Measurements from ENCODE around the gene PDE4B.

DNA sequence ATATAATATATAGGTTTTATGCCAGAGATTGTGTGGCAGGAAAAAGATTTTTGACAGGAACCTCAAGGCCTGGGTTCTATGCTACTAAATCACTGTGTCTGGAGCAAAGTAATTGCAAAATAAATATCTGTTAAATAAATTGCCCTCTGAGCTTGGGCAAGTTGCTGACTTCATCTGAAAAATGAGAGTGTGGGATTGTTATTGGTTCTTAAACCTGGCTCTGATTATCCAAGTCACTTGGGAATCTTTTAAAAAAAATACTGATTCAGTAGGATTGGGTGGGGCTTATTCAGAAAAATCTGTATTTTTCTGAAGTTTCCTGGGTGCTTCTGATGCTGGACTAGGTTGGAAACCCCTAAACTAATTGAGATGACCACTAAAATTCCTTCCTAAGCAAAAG, 567.1 kb downstream of the PDE4B start:
- TF ChIP-seq, protein P1, sequence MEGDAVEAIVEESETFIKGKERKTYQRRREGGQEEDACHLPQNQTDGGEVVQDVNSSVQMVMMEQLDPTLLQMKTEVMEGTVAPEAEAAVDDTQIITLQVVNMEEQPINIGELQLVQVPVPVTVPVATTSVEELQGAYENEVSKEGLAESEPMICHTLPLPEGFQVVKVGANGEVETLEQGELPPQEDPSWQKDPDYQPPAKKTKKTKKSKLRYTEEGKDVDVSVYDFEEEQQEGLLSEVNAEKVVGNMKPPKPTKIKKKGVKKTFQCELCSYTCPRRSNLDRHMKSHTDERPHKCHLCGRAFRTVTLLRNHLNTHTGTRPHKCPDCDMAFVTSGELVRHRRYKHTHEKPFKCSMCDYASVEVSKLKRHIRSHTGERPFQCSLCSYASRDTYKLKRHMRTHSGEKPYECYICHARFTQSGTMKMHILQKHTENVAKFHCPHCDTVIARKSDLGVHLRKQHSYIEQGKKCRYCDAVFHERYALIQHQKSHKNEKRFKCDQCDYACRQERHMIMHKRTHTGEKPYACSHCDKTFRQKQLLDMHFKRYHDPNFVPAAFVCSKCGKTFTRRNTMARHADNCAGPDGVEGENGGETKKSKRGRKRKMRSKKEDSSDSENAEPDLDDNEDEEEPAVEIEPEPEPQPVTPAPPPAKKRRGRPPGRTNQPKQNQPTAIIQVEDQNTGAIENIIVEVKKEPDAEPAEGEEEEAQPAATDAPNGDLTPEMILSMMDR (IDR thresholded peaks at IDR 0.05 in 2 of 3, conservative IDR thresholded peaks at IDR 0.05 in 1 of 3; ENCODE audit: insufficient read depth in 2 of 3, low read depth in 1 of 3, low read length in 3 of 3) = no peak
- TF ChIP-seq EWSR1 (IDR thresholded peaks at IDR 0.05; ENCODE audit: borderline replicate concordance, low read depth, partially characterized antibody) (no peak), SP2 (IDR thresholded peaks at IDR 0.05; ENCODE audit: extremely low read depth, low read depth, low read length, poor library complexity, severe bottlenecking) (no peak), SP1 (CRISPR knock-in tag; IDR thresholded peaks at IDR 0.05) (no peak), NR2F6 (CRISPR knock-in tag; IDR thresholded peaks at IDR 0.05) (no peak), MAFK (IDR thresholded peaks at IDR 0.05; ENCODE audit: low read length) (no peak), RBBP5 (IDR thresholded peaks at IDR 0.05; ENCODE audit: borderline replicate concordance, insufficient read depth, low read length, poor library complexity, severe bottlenecking) (no peak), IRF2 (CRISPR knock-in tag; IDR thresholded peaks at IDR 0.05) (no peak), DMBX1 (CRISPR knock-in tag; IDR thresholded peaks at IDR 0.05; ENCODE audit: borderline replicate concordance) (no peak)
- TF ChIP-seq, protein P2, sequence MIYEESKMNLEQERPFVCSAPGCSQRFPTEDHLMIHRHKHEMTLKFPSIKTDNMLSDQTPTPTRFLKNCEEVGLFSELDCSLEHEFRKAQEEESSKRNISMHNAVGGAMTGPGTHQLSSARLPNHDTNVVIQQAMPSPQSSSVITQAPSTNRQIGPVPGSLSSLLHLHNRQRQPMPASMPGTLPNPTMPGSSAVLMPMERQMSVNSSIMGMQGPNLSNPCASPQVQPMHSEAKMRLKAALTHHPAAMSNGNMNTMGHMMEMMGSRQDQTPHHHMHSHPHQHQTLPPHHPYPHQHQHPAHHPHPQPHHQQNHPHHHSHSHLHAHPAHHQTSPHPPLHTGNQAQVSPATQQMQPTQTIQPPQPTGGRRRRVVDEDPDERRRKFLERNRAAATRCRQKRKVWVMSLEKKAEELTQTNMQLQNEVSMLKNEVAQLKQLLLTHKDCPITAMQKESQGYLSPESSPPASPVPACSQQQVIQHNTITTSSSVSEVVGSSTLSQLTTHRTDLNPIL (CRISPR knock-in tag; IDR thresholded peaks at IDR 0.05) = no peak
- TF ChIP-seq, protein P3, sequence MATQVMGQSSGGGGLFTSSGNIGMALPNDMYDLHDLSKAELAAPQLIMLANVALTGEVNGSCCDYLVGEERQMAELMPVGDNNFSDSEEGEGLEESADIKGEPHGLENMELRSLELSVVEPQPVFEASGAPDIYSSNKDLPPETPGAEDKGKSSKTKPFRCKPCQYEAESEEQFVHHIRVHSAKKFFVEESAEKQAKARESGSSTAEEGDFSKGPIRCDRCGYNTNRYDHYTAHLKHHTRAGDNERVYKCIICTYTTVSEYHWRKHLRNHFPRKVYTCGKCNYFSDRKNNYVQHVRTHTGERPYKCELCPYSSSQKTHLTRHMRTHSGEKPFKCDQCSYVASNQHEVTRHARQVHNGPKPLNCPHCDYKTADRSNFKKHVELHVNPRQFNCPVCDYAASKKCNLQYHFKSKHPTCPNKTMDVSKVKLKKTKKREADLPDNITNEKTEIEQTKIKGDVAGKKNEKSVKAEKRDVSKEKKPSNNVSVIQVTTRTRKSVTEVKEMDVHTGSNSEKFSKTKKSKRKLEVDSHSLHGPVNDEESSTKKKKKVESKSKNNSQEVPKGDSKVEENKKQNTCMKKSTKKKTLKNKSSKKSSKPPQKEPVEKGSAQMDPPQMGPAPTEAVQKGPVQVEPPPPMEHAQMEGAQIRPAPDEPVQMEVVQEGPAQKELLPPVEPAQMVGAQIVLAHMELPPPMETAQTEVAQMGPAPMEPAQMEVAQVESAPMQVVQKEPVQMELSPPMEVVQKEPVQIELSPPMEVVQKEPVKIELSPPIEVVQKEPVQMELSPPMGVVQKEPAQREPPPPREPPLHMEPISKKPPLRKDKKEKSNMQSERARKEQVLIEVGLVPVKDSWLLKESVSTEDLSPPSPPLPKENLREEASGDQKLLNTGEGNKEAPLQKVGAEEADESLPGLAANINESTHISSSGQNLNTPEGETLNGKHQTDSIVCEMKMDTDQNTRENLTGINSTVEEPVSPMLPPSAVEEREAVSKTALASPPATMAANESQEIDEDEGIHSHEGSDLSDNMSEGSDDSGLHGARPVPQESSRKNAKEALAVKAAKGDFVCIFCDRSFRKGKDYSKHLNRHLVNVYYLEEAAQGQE (IDR thresholded peaks at IDR 0.05; ENCODE audit: borderline replicate concordance) = no peak
- TF ChIP-seq, protein P3 (CRISPR knock-in tag; IDR thresholded peaks at IDR 0.05; ENCODE audit: low read depth) = no peak
- TF ChIP-seq, protein P4, sequence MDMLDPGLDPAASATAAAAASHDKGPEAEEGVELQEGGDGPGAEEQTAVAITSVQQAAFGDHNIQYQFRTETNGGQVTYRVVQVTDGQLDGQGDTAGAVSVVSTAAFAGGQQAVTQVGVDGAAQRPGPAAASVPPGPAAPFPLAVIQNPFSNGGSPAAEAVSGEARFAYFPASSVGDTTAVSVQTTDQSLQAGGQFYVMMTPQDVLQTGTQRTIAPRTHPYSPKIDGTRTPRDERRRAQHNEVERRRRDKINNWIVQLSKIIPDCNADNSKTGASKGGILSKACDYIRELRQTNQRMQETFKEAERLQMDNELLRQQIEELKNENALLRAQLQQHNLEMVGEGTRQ (CRISPR knock-in tag; IDR thresholded peaks at IDR 0.05) = no peak
- TF ChIP-seq, protein P5, sequence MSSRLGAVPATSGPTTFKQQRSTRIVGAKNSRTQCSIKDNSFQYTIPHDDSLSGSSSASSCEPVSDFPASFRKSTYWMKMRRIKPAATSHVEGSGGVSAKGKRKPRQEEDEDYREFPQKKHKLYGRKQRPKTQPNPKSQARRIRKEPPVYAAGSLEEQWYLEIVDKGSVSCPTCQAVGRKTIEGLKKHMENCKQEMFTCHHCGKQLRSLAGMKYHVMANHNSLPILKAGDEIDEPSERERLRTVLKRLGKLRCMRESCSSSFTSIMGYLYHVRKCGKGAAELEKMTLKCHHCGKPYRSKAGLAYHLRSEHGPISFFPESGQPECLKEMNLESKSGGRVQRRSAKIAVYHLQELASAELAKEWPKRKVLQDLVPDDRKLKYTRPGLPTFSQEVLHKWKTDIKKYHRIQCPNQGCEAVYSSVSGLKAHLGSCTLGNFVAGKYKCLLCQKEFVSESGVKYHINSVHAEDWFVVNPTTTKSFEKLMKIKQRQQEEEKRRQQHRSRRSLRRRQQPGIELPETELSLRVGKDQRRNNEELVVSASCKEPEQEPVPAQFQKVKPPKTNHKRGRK (tag; IDR thresholded peaks at IDR 0.05) = no peak
